HFFc6 (cell line): ENCODE results near the gene ANKS1A. TPM values are rescaled to one million over a fixed set of nuclear protein-coding genes. Genes with fewer than 3 reads are reported as not detected.

Experiments
- DNase-seq: peaks from one replicate; pipeline ENCODE4 v3.0.0-alpha.2; 2018
- H3K27ac Mint-ChIP-seq: 2 replicates; pipeline ENCODE4 v1.8.0; 2020; ENCODE audit warnings: mild to moderate bottlenecking, mixed read lengths
- H3K27me3 Mint-ChIP-seq: 2 replicates; pipeline ENCODE4 v1.8.0; 2021; ENCODE audit warnings: mild to moderate bottlenecking, moderate library complexity, mixed read lengths; ENCODE audit not compliant: insufficient read depth
- H3K36me3 Mint-ChIP-seq: 2 replicates; pipeline ENCODE4 v1.8.0; 2021; ENCODE audit warnings: low read depth, mixed read lengths
- H3K4me1 Mint-ChIP-seq: 2 replicates; pipeline ENCODE4 v1.8.0; 2020; ENCODE audit warnings: low read depth, mixed read lengths
- H3K4me3 Mint-ChIP-seq: 2 replicates; pipeline ENCODE4 v1.8.0; 2020; ENCODE audit warnings: mild to moderate bottlenecking, moderate library complexity, mixed read lengths
- H3K9me3 Mint-ChIP-seq: 2 replicates; pipeline ENCODE4 v1.8.0; 2020; ENCODE audit warnings: mild to moderate bottlenecking, mixed read lengths
- total RNA-seq, 6 experiments: library from RNA; stranded (reverse); fragmentation: NEBNext Ultra II Directional; extraction: Animal tissue kit (Norgen Biotek cat#: 25700); gene quantifications; 2 replicates in 1 of 6; 3 replicates in 5 of 6; pipeline ENCODE4 v1.2.3, GENCODE V29; 2021
- TF ChIP-seq, protein P1 (sequence below): fragments of 200-600 bp; sonication (generic); IDR thresholded peaks from 2 replicates; pipeline ENCODE4 v1.5.0; 2021; ENCODE audit warnings: antibody characterized with exemption, mild to moderate bottlenecking

Gene ANKS1A
- total RNA-seq, 6 experiments from 2014 or later = 11.6 to 13.5 (median 13.1) TPM

DNA sequence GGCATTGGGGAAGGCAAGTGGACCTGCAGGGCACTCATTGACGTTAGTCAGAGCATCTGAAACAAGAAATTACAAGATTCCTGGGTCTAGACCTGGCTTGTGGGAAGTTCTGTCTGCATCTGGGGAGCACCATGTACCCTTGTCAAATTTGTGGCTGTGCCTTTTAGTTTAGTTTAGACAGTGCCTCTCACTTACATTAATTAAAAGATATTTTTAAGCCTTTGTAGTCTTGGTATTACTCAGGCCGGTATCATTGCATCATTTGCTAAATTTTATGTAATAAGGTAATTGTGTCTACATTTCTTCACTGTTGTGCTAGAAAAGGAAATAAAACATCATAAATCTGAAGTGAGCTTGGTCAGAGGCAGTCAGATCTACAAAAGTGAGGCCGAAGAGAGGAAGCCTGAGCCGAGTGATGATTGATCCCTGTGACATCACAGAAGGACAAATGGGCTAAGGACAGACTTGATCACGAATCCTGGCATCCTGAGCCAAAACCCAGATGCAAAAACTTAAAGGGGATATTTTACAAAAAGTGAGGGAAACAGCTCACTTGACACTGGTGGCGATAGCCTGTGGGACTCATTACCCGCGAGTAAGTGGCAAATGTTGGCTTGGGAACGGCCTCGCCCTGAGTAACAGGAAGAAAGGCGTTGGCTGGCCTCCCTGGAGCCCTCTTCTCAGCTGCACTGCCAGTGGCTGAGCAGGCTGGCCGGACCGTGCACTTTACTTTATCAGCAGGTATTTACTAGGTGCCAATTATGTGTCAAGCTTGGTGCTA, 145.5 kb downstream of the ANKS1A start:
- H3K27ac Mint-ChIP-seq = no peak overlapping the region
- no peaks in the 10 kb centered on the region for H3K9me3 Mint-ChIP-seq
- peaks cover 16% of the 10 kb centered on the region for H3K4me1 Mint-ChIP-seq
- H3K4me3 Mint-ChIP-seq = no peak overlapping the region
- DNase-seq = no peak
- TF ChIP-seq, protein P1, sequence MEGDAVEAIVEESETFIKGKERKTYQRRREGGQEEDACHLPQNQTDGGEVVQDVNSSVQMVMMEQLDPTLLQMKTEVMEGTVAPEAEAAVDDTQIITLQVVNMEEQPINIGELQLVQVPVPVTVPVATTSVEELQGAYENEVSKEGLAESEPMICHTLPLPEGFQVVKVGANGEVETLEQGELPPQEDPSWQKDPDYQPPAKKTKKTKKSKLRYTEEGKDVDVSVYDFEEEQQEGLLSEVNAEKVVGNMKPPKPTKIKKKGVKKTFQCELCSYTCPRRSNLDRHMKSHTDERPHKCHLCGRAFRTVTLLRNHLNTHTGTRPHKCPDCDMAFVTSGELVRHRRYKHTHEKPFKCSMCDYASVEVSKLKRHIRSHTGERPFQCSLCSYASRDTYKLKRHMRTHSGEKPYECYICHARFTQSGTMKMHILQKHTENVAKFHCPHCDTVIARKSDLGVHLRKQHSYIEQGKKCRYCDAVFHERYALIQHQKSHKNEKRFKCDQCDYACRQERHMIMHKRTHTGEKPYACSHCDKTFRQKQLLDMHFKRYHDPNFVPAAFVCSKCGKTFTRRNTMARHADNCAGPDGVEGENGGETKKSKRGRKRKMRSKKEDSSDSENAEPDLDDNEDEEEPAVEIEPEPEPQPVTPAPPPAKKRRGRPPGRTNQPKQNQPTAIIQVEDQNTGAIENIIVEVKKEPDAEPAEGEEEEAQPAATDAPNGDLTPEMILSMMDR = no peak
- H3K36me3 Mint-ChIP-seq = peaks cover 5% of the 10 kb centered on the region; the same call in 1 of the 2 replicates
- H3K27me3 Mint-ChIP-seq = peaks cover 3% of the 10 kb centered on the region; the same call in 1 of the 2 replicates

DNA sequence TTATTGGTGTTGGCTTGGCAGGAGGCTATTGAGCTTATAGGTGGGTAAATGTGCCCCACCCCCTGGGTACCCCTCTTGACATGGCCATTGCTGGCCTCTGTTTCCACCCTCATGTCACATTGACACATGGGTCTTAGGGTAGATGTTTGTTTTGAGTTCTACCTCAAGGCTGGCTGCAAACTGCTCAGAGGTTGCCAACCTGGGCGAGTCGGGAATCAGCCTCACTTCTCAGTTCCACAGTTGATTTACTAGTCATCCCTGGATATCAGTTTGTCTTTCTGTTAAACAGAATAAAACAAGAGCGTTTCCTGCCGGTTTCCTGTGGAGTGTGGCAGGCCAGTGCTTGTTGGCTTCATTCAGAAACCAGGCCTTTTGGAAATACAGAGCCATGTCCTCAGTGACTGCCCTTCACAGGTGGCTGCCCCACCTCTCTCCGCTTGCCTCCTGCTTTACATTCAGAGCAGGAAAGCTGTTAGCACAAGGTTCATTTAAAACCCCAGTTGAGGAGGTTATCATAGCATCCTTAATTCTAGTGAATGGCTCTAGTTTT, 146.5 kb downstream of the ANKS1A start:
- TF ChIP-seq, protein P1 = no peak
- peaks cover 3% of the 10 kb centered on the region; the same call in 1 of the 2 replicates for H3K27me3 Mint-ChIP-seq
- H3K4me1 Mint-ChIP-seq = peaks cover 16% of the 10 kb centered on the region
- DNase-seq = no peak
- H3K27ac Mint-ChIP-seq = no peak overlapping the region
- H3K9me3 Mint-ChIP-seq = no peaks in the 10 kb centered on the region
- H3K4me3 Mint-ChIP-seq = no peak overlapping the region
- H3K36me3 Mint-ChIP-seq = peaks cover 5% of the 10 kb centered on the region; the same call in 1 of the 2 replicates

DNA sequence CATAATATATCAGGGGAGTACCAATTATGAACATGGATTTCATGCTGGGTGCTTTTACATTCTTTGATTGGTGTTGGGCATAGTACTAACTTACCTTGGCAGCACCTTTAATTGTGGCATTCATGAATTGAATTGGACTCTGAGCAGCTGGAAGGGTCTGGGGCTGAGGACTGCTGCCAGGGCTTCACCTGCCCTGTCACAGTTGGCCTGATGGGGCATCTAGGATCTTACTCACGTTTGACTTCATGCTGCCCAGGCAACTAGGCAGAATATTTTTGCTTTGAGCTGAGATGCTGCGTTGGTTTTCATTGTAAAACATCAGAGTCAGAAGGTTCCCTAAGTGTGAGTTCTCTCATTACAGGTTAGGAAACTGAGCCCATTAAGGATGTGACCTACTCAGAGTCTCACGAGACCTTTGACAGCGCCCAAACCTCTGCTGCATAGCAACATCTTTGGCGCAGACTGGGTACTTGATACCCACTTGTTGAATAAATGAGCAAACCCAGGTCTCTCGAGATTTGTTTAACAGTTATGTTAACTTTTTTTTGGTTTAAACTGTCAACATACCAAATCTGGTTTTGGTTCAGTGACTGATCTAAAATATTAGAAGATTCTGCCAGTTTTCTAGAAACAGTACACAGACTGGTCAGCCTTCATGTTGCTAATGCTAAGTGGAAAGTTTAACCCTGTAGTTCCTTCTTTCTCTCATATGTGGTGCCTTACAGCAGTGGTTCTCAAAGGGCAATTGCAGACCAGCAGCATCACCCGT, 147.2 kb downstream of the ANKS1A start:
- peaks cover 16% of the 10 kb centered on the region for H3K4me1 Mint-ChIP-seq
- H3K27ac Mint-ChIP-seq = no peak overlapping the region
- no peaks in the 10 kb centered on the region for H3K9me3 Mint-ChIP-seq
- peaks cover 5% of the 10 kb centered on the region; the same call in 1 of the 2 replicates for H3K36me3 Mint-ChIP-seq
- H3K4me3 Mint-ChIP-seq = no peak overlapping the region
- H3K27me3 Mint-ChIP-seq = peaks cover 3% of the 10 kb centered on the region; the same call in 1 of the 2 replicates
- no peak for DNase-seq
- TF ChIP-seq, protein P1 = no peak

DNA sequence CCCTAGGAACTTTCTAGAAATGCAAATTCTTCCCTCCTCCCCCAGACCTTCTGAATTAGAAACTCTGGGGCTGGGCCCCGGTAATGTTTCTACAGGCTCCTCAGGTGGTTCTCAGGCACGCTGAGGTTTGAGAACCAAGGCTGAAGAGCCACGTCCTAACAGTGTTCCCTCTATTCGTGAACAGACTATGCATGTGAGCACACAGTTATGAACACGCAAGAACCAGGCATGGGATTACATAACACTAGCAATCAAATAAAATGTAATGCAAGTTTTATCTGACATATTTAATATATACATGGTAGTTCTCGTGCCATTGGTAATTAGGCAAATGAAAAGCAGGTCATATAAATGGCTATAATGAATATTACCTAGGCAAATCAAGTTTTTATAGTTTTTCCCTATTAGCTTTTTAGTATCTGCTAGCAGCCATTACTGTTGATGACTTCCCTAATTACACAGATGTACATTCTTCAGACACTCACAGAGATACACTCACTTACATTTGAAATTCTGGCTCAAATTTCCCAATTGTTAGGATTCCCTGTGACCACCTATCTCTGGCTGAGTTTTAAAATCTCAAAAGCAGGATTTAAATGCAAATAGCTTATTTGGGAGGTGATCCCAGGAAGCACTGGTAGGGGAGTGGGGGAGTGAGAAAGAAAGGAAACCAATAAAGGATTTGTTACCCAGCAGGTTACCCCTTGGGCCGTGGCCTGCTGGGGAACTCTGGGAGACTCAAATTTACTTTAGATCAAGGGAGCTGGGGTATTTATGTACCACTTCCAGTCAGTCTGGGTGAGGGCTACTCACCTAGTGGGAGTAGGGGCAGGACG, 148.0 kb downstream of the ANKS1A start:
- no peaks in the 10 kb centered on the region for H3K9me3 Mint-ChIP-seq
- TF ChIP-seq, protein P1 = no peak
- no peak overlapping the region for H3K27ac Mint-ChIP-seq
- H3K36me3 Mint-ChIP-seq = no peaks in the 10 kb centered on the region
- H3K27me3 Mint-ChIP-seq = peaks cover 3% of the 10 kb centered on the region; the same call in 1 of the 2 replicates
- H3K4me3 Mint-ChIP-seq = no peak overlapping the region
- no peak for DNase-seq
- H3K4me1 Mint-ChIP-seq = peaks cover 11% of the 10 kb centered on the region

DNA sequence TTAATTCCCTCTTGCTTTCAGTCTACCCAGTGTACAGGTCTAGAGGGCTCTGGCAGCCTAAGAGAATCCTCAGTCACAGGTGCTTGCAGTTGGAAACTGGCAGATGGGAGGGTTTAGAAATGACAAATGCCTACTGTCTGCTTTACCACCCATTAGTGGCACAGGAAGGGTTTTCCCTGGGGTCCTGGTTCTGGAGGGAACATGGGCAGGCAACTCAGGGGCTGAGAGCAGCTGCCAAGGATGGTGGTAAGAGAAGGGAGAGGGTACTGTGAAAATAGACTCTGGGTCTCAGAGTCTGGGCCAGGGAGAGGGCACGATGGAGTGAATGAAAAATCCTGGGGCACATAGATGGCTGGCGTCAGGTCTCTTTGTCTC, 148.6 kb downstream of the ANKS1A start:
- TF ChIP-seq, protein P1 = no peak
- no peak for DNase-seq
- H3K4me3 Mint-ChIP-seq = no peak overlapping the region
- H3K9me3 Mint-ChIP-seq = no peaks in the 10 kb centered on the region
- peaks cover 11% of the 10 kb centered on the region for H3K4me1 Mint-ChIP-seq
- H3K27ac Mint-ChIP-seq = no peak overlapping the region; the same call in 1 of the 2 replicates
- H3K36me3 Mint-ChIP-seq = no peaks in the 10 kb centered on the region
- peaks cover 3% of the 10 kb centered on the region; the same call in 1 of the 2 replicates for H3K27me3 Mint-ChIP-seq
